NCI-H2227 (cell line): ENCODE measurements around the gene CCDC188.

ENCODE experiments used
- DNase-seq: peaks from one replicate; lab custom pipeline; 2025; ENCODE audit not compliant: unreplicated experiment; lab: John Stamatoyannopoulos, UW

The CCDC188 gene

DNA sequence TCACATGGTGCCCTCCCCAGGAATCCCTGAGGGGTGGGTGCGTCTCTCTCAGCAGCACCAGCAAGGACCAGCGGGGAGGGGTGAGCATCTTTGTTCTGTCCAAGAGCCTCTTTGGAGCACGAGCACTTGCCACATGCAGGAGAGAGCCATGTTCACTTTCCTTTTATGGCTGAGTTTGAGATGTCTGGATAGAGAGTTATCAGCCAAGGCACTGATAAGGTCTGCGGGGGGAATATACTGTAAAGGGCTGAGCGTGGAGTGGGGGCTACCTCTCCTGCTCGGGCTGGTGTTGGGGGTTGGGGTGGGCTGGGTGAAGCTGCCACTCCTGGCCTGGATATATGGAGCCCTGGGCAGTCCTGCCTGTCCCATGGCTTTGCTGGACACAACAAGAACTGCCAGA, 34.9 kb upstream of the CCDC188 start:
- DNase-seq = no peak

GRCh38 chr22:20184501-20185165, 33.8 kb upstream of the CCDC188 start:
- no peak for DNase-seq

GRCh38 chr22:20183823-20184222, 33.0 kb upstream of the CCDC188 start:
- no peak for DNase-seq

DNA sequence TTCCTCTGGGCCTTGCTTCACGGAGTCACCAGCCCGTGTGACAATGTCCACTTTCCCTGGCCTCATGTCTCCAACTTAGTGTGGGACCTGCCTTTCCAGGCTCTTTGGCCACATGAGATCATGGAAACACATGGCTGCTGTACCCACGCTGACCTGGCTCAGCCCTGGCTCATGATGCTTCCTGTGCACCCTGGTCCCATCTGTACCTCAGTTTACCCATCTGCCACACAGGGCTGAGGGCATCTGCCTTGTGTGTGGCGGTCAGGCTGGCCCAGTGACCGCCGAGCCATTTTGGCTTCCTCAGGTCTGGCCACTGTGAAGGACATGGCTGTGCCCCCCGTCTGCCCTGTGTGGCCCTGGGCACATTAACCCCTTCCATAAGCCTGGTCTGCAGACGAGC, 32.2 kb upstream of the CCDC188 start:
- no peak for DNase-seq

DNA sequence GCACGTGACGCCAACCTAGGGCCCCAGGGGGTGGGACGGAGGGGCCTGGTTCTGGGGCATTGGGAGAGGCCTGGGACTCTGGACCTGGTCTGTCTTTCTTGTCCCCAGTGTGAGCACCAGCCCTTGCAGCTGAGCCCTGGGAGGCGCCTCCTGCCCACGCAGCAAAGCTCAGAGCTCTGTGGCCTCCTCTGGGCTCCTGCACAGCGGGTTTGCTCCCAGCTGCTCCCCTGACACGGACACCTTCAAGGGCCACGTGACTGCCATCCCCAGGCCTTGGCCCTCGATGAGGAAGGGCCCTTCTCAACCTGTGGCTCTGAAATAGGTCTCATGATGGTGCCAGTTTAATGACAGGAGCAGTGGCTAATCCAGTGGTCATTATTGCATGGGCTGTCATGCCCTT, 31.5 kb upstream of the CCDC188 start:
- DNase-seq = no peak

GRCh38 chr22:20181884-20182236, 31.0 kb upstream of the CCDC188 start:
- DNase-seq = no peak

GRCh38 chr22:20181194-20181883, 30.5 kb upstream of the CCDC188 start:
- DNase-seq = no peak

GRCh38 chr22:20180640-20181039, 29.8 kb upstream of the CCDC188 start:
- no peak for DNase-seq

DNA sequence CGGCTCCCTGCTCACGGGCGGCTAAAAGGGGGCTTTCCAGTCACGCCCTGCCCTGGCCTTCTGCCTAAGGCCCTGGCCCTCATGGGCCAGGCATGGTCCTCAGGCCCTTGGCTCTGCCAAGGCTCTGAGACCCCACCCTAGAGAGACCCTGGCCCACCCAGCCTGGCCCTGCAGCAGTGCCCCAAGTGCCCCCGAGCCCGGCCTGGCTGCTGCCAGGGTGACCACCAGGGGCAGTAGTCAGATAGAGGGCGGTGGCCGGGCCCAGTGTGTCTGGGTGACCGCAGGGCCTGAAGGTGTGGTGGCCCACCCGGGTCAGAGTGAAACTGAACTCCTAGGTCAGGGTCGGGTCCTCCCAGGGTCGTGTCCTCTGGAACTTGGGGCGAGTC, 29.4 kb upstream of the CCDC188 start:
- DNase-seq = no peak

GRCh38 chr22:20179455-20180244, 28.8 kb upstream of the CCDC188 start:
- DNase-seq = no peak

GRCh38 chr22:20178915-20179227, 28.0 kb upstream of the CCDC188 start:
- no peak for DNase-seq

DNA sequence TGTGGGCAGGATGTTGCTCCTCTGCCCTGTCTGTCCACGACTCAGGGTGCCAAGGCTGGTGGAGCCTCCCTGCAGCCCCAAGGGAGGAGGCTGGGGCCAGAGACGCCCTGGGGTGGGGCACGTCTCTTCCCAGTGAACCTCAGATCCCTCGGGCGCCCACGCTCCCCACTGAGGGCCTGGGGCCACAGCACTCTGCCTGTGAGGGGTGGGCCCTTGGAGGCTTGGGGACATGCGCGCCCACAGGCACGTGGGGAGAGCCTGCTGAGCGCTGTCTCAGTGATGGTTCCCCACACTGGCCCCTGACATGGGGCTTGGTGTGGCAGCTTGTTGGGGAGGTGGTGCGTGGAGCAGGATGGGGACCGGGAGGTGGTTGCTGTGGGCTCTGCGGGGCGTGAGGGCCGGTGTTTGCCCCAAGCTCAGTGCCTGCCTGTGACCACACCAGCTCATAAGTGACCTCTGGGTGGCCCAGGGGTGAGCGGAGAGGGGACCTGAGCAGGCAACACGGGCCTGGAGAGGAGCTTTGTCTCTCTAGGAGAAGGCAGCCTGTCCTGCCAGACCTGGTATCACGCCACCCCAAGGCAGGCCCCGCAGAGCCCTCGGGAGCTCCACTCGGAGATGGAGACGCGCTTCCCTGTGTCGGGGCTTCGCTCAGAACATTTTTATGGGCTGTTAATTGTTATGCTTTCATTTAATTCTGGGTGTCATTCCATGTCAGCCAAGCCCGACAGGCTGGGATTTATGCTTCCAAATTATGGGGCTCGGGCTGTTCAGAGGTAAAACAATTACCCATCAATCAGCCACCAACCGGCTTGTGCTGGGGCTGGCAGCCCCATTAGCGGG, 27.4 kb upstream of the CCDC188 start:
- DNase-seq = peak; percentile 57

- DNase-seq = no peak
Measured at GRCh38 chr22:20177217-20177911, 26.5 kb upstream of the CCDC188 start.

DNA sequence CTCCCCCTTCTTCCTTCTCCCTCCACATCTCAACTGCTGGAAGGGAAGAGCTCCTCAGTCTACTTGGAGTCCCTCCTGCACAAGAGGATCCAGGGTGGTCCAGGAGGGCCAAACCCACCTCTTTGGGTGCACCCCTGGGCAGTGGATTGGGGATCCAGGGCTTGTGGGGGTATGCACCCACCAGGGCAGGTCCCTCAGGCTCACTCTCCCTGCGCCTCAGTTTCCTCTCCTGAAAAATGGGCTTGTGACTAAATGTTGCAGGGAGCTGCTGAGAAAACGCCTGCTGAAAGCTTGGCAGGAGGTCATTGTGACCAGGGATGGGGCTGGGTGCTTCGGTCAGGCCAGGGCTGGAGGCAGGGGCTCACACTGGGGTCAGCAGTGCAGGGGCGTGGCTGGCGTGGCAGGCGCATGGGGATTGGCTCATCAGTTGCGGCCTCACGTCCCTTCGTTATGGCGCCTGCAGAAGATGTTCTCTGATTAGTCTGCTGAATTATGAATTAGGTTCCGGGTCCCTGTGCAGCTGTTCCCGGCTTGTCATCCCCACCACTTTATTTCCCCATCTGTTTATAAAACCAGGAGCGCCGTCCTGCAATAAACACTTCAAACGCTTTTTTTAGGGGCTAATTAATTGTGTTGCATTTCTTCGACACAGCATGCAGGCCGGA, 25.7 kb upstream of the CCDC188 start:
- DNase-seq = no peak

DNA sequence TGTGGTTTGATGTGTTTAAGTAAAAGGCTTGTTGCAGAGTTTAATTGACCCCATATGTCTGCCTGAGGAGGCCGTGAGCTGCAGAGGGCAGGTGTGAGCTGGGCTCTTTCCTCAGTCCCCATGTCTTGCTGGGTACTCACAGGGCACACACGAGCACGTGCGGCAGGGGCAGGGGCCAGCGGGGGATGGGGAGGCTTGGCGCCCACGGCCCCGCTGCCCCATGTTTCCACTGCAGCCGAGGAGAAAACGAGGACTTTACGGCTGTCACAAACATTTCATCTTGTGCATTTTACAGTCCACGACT, 24.7 kb upstream of the CCDC188 start:
- no peak for DNase-seq

GRCh38 chr22:20174785-20175596, 24.1 kb upstream of the CCDC188 start:
- DNase-seq = no peak

DNA sequence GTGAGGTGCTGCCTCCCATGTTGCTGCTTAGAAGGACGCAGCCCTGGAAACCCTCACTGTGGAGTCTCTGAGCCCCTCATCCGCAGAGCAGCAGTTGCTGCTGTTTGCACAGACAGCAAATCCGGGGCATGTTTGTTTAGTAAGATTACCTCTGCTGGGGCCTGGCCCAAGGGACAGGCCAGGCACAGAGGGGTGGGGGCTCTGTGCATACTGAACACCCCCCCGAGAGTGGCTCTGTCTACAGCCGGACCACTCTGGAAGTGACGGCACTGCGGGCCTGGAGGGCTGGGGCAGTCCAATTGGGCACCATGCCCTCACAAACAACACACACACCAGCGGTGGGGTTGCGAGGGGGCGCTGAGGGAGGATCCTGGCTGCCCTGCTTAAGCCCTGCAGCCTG, 22.9 kb upstream of the CCDC188 start:
- no peak for DNase-seq

GRCh38 chr22:20173246-20173645, 22.4 kb upstream of the CCDC188 start:
- DNase-seq = no peak

DNA sequence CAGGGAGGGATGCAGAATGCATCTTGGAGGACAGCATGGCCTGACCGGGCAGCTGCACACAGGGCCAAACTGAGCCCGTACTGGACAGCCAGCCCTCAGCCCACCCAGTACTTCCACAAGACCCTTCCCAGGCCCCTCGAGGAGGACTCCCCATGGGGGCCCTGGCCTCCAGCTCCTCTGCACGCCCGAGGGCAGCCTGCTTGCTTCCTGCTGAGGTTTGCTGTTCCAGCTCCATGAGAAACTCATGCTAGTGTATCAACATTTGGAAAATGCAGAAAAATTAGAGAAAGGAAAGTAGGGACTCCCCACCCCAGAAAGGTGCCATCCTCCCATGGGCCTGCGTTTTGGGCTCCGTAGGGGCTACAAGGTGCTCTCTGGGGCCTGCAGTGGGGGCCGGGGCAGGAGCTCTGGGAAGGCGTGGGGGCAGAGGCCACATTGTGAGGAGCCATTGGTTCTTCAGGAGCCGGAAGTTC, 21.3 kb upstream of the CCDC188 start:
- DNase-seq = no peak
